ENCODE data around the gene CMTM7.

Gene CMTM7

DNA sequence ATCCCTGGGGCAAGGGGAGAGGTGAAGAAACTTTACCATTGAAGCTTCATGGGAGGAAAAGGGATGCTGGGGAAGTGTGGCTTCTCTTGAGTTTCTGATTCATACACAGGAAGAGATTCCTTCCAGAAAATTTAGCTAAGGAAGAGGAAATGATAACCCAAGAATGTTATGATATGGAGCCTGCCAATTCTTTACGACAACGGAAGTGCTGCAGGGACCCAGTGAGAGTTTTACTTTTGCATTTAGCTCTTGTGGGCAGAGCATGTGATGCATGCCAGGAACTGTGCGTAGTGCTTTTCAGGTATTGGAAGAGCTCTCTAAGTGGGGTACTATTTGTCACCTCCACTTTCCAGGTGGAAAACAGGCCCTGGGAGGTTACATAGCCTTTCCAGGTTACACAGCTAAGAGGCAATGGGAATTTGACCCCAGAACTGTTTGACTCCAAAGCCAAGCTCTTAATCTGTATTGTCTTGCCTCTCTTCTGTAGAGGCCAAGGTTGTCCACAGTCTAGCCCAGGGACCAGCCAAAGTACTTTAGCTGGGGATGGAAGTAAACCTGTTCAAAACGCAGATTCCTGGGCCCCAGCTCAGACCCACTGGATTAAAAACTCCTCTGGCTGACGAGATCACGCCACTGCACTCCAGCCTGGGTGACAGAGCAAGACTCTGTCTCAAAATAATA lies 23.0 kb downstream of the CMTM7 start:
- no peak for DNase-seq (ENCODE audit: low spot score)

DNA sequence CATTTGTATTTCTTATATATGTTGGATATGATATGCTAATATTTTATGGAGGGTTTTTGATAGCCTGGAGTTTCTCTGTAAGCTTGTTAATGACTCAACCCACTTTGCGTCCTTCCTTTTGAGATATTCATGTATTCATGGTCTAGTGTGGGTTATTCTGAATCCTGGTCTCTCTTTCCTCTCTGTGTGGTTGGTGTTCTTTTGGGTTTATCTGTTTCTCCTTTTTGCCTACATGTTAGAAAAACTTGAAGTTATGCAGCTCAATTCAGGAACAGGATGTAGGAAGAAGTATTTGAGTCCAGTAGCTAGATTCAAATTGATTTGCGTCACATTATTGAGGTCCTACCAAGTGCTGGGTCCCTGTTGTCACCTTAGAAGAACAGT lies 28.1 kb downstream of the CMTM7 start:
- no peak for DNase-seq (ENCODE audit: low spot score)

DNA sequence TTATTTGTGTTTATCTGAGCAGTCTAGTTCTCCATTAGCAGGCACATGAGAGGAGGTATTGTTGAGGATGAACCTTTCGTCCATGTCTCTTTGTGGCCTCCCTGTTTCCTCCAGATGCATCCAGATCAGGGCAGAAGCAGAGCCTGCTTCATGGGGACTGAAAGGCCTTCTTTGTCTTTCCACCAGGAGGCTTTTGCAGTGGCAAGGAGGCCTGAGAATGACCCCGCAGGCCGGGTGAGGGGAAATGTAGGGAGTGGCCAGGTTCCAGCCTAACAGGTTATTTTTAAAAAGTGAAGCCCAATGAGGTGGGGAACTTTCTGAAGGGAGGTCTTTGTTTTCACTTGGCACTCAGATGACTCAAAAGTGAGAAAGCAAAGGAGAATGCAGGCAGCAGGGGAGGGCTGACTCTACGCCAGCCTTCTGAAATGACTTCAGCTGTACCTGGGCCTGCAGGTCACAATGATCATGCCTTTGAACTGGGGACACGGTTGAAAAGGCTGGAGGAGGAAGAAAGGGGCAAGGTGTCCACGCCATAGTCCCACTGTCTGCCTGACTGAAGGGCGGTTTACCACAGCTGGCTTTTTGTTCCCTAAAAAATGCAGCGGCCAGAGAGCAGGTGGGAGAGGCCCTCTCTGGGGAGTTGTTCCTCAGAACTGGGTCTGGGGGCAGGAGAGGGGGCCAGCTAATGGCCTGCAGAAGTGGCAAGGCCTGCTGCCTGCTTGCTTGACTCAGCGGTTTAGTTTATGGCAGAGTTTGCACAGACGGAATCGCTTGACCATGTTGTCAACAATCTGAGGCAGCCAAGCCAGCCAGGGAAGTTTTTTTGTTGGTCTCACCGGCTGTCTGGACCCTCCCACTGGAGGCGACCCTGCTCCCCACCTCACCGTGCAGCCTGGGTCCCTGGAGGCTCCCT lies 28.7 kb downstream of the CMTM7 start:
- peak; percentile 36 for DNase-seq (ENCODE audit: low spot score)

DNA sequence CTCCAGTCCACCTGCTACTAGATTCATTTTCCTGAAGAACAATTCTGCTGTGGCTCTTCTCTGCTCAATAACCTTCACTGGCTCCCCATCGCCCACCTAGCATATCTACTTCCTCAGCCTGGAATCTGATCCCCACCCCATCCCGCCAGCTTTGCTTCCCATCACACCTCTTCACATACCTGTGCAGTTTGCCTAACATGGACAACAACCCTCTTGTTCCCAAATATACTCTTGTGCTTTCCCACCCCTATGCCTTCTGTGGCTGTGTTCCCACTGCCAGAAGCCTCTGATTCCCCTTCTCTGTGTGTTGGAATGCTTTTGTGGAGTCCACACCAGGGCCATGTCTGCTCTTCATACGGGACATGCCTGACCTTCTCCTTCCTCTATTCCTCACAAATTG lies 29.5 kb downstream of the CMTM7 start:
- DNase-seq (ENCODE audit: low spot score), result no peak

DNA sequence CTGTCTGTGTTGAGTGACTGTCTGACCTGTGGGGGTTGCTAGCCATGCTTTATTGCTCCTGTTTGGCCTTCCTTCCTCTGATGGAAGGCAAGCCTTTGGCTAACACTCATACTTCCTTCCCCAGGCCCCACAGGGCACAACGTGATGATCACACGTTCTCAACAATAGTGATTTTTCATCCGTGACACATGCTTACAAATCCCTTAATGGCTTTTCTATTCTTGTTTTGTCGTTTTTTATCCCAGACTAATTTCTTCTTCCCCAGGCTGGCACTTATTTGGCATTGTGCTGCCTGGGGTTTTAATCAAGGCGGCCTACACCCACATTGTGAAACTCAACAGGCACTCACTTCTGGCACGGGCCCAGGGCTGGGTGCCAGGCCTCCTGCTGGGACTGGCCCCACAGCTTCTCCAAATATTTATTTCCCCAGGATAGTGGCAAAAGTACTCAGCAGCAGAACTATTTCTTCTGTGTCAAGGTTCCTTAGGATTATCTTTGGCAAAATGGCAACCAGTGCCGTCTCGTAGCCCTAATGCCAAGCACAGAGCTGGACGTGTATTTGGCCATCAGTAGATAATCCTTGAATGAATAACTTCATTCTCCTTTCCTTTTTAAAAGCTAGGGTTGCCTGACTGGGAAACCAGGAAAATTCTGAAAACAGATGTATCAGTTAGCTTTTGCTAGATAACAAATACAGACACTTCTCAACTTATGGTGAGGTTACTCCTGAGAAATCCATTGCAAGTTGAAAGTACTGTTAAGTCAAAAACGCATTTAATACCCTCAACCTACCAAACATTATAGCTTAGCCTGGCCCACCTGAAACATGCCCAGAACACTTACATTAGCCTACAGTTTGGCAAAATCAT lies 30.6 kb downstream of the CMTM7 start:
- no peak for DNase-seq (ENCODE audit: low spot score)

DNA sequence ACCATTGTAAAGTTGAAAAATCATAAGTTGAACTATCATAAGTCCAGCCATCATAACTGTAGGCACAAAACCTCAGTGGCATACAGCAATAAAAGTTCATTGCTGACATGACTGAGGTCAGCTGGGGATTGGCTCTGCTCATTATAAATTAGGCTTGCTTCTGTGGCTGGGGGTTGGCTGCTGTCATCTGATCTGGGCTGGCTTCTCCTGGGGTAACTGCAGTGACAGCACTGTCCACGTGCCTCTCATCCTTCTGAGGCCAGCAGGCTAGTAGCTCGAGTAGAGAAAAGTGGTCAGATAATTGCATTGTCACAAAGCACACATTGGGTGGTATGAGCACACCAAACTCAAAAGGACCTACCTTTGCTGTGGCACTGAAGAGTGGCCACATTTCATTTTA lies 31.3 kb downstream of the CMTM7 start:
- no peak for DNase-seq (ENCODE audit: low spot score)

DNA sequence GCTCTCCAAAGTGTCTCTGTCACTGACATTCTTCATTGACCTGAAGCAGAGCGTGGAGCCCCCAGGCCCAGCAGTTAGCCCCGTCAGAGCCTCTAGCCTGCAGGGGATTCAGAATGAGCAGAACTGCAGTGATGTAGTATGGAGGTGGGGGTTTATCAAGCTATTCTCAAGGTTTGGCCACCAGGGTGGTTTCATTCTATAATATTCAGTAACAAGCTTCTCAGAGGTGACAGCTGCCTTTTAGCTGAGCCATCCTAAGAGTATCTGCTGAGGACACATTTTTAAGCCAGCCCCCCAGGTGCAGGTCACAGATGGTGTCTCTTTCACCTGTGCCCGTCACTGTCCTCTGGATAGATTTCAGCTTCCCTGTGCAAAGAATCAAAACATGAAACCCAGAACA lies 31.9 kb downstream of the CMTM7 start:
- no peak for DNase-seq (ENCODE audit: low spot score)

DNA sequence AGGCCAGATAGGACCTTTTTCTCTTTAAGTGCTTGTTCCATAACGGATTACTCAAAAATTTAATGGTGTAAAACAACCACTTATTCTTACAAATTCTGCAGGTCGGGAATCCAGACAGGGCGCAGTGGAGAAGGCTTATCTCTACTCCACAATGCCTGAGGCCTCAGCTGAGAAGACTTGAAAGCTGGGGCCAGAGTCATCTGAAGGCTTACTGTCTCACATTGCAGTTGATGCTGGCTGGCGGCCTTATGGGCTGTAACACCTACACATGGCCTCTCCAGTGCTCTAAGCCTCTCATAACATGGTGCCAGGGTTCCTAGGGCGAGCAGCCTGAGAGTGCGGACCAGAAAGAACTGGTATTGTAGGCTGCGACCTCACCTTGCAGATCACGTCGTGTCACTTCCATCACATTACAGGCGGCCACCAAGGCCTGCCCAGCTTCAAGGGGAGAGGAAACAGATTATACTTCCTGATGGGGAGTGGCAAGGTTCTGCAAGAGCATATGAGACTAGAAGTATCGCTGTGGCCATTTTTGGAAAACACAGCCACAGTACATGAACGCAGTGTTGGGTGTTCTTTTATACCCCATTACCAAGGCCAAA lies 32.4 kb downstream of the CMTM7 start:
- DNase-seq (ENCODE audit: low spot score), result no peak

DNA sequence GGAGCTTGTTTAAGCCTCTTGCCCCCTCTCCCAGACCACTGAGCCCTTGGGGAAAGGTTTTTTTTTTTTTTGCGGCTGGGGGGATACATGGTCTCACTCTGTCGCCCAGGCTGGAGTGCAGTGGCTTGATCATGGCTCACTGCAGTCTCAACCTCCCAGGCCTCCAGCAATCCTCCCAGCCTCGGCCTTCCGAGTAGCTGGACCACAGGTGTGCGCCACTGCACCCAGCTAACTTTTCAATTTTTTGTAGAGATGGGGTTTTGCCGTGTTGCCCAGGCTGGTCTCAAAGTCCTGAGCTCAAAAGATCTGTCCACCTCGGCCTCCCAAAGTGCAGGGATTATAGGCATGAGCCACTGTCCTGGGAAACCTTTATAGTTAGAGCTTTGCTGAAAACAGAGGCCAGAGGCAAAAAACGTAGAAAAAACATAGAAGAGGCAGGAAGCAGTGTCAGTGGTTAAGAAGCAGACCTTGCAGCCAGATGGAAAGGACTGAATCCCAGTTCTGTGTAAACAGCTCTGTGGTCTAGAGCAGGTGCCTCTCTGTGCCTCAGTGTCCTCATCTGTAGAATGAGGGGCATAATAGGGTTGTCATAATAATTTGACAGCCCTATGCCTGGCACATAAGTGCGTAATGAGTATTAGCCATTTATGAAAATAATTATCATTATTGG lies 33.1 kb downstream of the CMTM7 start:
- no peak for DNase-seq (ENCODE audit: low spot score)

DNA sequence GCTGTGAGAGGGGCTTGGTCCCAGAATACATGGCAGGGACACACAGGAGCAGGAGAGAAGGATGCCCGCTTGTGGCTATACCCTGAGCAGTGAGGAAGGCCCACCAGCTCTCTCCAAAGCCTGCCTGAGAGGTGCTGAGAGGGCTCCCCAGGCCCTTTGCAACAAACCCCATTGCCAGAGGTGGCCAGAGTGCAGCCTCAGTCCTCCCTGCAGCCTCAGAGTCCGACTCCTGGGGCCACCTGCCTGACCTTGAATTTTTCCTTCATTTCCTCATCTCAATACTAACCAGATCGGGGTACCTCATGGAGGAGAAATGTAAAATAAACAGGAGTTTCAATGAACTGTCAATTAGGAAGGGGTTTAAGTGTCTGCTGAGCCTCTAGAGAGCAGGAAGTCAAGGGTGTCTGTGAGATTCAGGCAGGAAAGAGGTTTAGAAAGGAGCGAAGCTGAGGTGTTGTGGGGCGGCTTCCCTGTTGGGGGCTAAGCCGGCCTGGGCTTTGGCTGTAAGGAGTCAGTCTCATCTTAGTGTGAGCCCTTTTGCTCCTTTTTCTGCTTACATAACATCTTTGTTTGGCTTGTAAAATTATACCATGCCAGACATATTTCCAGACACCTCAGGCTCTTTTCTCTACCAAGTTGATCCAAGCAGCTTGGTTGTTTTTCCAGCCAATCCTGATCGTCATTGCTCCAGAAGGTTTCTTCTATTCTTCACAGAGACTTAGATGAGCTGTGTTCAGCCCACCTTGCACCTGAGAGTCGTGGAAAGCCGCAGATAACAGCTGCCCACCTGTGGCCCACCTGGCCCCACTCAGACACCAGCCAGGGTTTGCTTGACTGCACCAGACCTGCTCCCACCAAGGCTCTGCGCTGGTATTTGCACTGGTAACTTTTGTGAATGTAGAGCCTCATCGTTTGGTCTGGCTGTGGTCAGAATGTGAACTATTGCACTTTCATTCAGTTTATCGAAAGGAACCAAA lies 36.7 kb downstream of the CMTM7 start:
- no peak for DNase-seq (ENCODE audit: low spot score)

DNA sequence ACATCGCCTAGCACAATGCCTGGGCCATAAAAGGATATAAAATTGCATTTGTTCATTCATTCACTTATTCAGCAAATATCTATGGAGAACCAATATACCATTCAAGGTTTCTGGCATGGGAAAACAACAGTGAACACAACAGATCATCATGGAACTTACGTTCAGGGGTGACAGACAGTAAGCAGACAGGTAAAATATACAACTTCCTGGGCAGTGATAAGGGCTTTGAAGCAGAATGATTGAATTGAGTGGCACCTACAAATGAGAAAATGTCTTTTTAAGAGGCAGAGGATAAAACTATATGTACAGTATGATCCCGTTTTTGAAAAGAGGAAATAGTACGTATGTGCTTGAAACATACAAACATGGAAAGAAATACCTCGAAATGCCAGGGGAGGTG lies 39.2 kb downstream of the CMTM7 start:
- no peak for DNase-seq (ENCODE audit: low spot score)

DNA sequence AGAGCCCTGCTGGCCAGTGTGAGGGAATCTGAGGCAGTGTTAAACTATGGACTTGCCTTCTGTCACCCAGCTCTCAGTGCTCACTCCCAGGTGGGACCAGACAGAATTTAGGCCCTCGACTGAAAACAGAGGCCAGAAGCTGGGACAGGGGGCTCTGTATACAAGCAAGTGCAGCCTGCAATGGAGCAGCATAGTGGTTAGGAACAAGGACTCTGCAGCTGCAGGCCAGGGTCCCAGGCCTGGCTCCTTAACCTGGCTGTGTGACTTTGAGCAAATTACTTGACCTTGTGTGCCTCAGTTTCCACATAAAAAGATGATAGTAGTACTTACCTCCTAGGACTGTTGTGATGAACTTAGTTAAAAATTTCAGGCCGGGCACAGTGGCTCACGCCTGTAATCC lies 39.8 kb downstream of the CMTM7 start:
- no peak for DNase-seq (ENCODE audit: low spot score)

DNA sequence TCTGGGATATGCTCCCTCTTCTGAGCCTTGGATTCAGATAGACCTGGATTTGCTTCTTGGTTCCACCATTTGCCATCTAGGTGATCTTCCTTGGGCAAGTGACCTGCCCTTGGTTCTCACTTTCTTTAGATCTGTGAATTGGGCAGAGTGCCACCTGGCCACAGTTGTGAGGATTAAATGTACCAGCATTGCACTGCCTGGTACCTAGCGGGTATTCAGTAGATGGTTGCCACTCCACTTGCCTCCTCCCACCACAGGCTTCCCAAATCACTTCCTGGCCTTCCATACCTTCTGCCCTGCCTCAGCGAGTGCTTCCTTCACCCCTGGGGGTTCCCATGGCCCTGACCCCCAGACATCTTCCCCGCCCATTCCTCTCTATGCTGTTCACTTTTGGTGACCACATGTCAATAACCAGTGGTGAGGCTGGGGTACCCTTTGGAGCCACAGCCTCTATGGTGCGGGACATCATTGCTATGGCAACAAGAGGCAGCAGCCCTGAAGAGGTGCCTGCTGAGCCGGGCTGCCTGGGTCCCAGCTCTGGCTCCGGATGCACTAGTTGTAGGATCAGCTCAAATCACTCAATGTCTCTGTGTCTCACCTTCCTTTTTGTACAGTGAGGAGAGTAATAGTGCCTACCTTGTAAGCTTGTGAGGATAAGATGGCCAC lies 40.5 kb downstream of the CMTM7 start:
- no peak for DNase-seq (ENCODE audit: low spot score)

DNA sequence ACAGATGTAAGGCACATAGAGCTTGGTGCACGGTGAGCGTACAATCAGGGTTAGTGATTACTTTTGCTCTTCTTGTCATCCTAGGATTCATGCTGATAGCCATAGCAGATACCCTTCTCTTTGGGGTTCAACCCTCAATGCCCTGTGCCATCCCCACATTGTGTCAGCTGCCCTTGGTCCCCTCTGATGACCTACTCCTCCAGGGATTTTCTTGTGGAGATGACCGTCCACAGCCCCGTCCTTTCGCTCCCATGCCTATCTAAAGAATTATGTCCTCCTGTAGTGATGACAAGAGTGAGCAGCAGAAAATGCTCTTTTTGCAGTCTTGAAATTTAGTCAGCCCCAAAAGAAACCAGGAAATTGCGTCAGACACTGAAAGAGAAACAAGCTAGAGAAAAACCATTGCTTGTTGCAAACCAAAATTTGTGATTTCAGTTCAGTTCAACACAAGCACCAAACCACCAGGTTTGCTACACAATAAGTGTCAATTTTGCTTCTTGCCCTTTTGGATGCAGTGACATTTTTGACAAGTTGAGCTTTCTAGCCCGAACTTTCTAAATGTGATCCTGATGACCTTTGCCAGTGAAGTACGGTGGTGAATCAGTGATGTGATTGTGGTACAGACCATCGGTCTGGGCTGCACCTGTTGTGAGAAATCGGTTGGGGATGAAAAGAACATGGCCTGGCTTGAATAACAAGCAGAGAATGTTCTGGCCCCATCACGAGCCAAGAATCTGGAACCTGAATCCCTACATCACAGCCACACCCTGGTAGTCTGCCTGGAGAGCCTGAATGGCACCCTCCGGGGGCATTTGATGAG lies 41.3 kb downstream of the CMTM7 start:
- DNase-seq (ENCODE audit: low spot score), result no peak

DNA sequence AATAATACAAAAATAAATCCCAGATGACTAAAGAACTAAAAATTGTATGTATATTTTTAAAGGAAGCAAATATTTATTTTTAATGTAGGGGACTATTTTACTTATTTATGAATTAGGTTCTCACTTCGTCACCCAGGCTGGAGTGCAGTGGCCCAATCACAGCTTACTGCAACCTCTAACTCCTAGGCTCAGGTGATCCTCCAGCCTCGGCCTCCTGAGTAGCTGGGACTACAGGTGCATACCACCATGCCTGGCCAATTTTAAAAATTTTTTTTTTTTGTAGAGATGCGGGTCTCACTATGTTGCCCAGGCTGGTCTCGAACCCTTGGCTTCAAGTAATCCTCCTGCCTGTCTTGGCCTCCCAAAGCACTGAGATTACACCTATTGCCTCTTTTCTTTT lies 42.6 kb downstream of the CMTM7 start:
- no peak for DNase-seq (ENCODE audit: low spot score)

DNA sequence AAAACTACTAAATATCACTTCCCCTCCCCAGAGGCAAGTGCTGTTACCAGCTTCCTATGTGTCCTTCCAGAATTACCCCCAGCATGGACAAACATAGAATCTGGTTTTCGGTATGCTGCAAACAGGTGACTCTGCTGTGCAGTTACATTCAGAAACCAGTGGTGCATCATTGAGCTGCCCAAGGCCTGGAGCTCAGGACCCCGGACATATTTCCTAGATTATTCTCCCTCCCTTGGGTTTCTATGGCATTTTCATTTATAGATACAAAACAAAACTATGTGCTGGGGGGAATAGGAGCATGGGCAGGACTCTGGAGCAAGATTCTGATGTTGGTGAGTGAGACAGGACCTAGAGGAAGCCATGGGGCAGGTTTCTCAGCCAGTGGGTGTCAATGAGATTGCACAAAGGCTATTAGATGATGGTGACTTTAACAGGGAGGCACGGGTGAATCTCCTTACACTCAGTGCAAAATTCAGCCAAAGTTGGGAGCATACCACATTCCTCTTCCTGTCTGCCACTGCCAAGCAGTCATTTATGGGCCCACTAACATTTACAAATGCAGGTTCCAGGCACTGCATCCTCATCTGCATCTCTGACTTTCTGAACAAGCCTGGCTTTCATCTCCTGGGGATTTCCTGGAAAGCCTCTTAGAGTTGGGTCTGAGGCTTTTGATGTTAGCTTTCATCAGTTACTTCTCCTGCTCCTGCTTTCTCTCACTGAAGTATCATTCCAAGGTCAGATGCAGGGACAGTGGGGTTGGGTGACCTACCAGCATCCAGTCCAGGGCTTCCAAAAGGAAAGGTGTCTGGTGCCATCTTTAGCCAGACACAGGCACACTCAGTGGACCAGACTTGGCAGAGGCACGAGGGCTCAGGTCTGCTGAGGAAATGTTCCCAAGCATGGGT lies 44.5 kb downstream of the CMTM7 start:
- DNase-seq (ENCODE audit: low spot score), result no peak

DNA sequence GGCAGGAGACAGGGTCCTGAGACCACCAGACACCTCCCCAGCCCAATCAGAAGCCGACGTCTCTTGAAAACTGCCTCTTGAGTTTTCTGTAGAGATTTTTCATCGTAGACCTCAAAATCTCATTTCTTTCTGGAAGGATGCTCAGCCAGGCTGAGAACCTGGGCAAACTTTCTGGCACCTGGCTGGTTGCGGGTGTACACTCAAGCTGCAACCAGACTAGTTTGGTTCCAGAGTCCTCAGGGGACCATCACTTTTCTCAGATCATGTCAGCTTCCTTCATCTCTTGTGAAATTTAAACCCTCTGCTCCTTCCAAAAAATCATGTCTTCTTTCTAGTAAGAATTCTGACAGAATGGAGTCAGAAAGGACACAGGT lies 45.1 kb downstream of the CMTM7 start:
- no peak for DNase-seq (ENCODE audit: low spot score)

DNA sequence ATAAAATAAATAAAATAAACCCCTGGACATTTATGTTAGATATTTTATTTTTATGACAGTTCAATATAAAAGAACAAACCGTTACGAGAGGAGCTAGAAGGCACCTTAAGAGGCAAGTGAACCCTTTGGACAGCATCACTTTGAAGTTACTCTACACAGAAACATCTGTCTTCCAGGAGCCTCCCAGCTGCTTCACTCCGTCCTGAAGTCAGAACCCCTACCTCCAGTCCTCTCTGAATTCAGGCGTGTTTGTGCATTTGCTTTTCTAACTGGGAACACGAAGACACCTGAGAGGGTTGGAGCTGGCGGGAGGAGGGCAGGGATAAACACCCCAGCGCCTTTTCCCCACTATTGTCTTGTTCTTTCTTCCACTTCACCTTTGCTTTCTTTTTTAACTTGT lies 46.2 kb downstream of the CMTM7 start:
- DNase-seq (ENCODE audit: low spot score), result no peak
